Colonic mucosa (tissue), 4 donors: ENCODE results near the gene SPATA13. TPM values are rescaled to one million over a fixed set of nuclear protein-coding genes. Genes with fewer than 3 reads are reported as not detected.
"Not testable (repeated sequence)": the region's sequence is repeated elsewhere in the genome, so short reads cannot be mapped to it uniquely, and the experiment has no call there.

Experiments
- DNase-seq: peaks from one replicate; pipeline ENCODE4 v3.0.0-alpha.2; 2020
- H3K27ac ChIP-seq: fragments of 200-600 bp; one replicate; pipeline ENCODE4 v1.8.0; 2021
- H3K27me3 ChIP-seq: fragments of 200-600 bp; one replicate; pipeline ENCODE4 v1.8.0; 2021
- H3K36me3 ChIP-seq: fragments of 200-600 bp; one replicate; pipeline ENCODE4 v1.8.0; 2021
- H3K4me1 ChIP-seq: fragments of 200-600 bp; one replicate; pipeline ENCODE4 v1.8.0; 2021; ENCODE audit warnings: mild to moderate bottlenecking
- H3K4me3 ChIP-seq: fragments of 200-600 bp; one replicate; pipeline ENCODE4 v1.8.0; 2021
- H3K9ac ChIP-seq, 2 donors: one replicate each; pipeline ENCODE4 v1.7.0; 2013; ENCODE audit warnings: control low read depth in 2 of 2, low read depth in 2 of 2, low read length in 2 of 2
- H3K9me3 ChIP-seq: fragments of 200-600 bp; one replicate; pipeline ENCODE4 v1.8.0; 2021
- CTCF ChIP-seq: fragments of 200-600 bp; IDR thresholded peaks from one replicate; pipeline ENCODE4 v1.8.0; 2022; ENCODE audit warnings: antibody characterized with exemption, mild to moderate bottlenecking
- intact Hi-C: fragments of 100-400 bp; cut with DNase I; formaldehyde crosslinking; loops from one replicate; pipeline ENCODE4 v1.14.1; 2022
- total RNA-seq, 2 donors: library from RNA; stranded (reverse); fragmentation: NEBNext Ultra II Directional in 1 of 2; extraction: Animal tissue kit (Norgen Biotek cat#: 25700) in 1 of 2; gene quantifications; one replicate each; pipeline ENCODE4 v1.2.1, GENCODE V29; 2021
- donor health status: healthy.
- donor health status: DM: no; HTN: no; CAD: no.
- donor health status: DM: no; HTN: no; CAD: no.

Gene SPATA13
- total RNA-seq, 2 donors from 2014 or later: 41.5 to 43.8 TPM

GRCh38 chr13:24308488-24309020, 148.0 kb downstream of the SPATA13 start:
- no peaks in the 10 kb centered on the region for H3K36me3 ChIP-seq
- H3K27ac ChIP-seq: no peak overlapping the region
- no peaks in the 10 kb centered on the region for H3K9me3 ChIP-seq
- intact Hi-C loops: no loop called here
- H3K4me3 ChIP-seq: no peak overlapping the region
- no peak overlapping the region for H3K9ac ChIP-seq
- H3K27me3 ChIP-seq: no peaks in the 10 kb centered on the region
- DNase-seq: no peak
- H3K4me1 ChIP-seq: no peaks in the 10 kb centered on the region
- TF ChIP-seq CTCF: no peak

DNA sequence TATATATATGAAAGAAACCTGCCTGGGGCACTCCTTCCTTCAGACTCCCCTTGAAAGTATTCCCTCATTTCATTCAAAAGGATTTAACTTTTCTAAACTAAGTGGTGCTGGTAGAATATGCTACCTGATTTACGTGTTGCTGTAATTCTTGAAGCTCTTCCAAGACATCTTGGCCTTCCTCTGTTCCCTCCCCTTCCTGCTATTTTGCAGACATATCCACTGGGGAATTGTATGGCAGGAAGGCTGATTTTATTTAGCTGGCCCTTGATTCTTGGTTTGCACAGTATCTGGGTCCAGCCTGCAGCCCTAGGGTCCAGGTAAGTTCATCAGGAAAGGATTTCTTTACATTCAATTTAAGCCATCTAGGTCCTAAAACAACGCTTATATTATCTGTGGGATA, 148.8 kb downstream of the SPATA13 start, which contains the start of gene C1QTNF9:
C1QTNF9 (plus strand) TSS at position 281 of the 400 bp plus-strand sequence. CDS start 6,424 bp downstream, outside the sequence.
- H3K27ac ChIP-seq, H3K9ac ChIP-seq, DNase-seq, H3K27me3 ChIP-seq, intact Hi-C loops, H3K4me3 ChIP-seq, H3K36me3 ChIP-seq, H3K4me1 ChIP-seq, H3K9me3 ChIP-seq: not testable (repeated sequence)

DNA sequence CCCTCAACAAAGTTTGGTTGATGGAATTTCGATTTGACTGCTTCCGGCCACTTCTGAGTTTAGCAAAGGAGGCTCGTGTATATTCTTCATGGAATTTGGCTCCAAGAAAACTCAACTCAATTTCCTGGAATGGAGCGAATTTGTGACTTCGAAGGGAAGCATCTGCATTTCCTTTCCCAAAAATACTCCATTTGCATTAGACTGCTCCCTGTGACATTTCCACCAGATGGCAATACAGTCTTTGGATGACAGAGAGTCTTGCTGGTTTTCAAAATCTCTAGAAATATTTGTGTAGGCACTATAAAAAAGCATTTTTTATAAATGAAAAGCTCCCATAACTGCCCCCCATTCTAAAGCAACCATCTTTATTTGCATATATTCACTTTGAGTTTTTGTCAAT, 152.9 kb downstream of the SPATA13 start:
- no peak overlapping the region for H3K9ac ChIP-seq
- intact Hi-C loops: loop anchor here (10.0 kb wide), 1 partner anchor 241 kb away; no protein-coding TSS in a partner anchor
- H3K4me3 ChIP-seq: no peak overlapping the region

GRCh38 chr13:24317835-24318234, 157.3 kb downstream of the SPATA13 start:
- intact Hi-C loops: loop anchor here (10.0 kb wide), 1 partner anchor 237 kb away; no protein-coding TSS in a partner anchor
- H3K4me1 ChIP-seq, H3K27ac ChIP-seq, H3K27me3 ChIP-seq, H3K4me3 ChIP-seq, DNase-seq, H3K9ac ChIP-seq, H3K36me3 ChIP-seq, H3K9me3 ChIP-seq: not testable (repeated sequence)

More for the DNA sequence above, 152.9 kb downstream of the SPATA13 start:
- Histone ChIP-seq H3K4me1 (no peaks in the 10 kb centered on the region), H3K27ac (no peak overlapping the region), H3K27me3 (no peaks in the 10 kb centered on the region), H3K36me3 (no peaks in the 10 kb centered on the region), H3K9me3 (no peaks in the 10 kb centered on the region)
- no peak for DNase-seq
- TF ChIP-seq CTCF: peak; percentile 11

DNA sequence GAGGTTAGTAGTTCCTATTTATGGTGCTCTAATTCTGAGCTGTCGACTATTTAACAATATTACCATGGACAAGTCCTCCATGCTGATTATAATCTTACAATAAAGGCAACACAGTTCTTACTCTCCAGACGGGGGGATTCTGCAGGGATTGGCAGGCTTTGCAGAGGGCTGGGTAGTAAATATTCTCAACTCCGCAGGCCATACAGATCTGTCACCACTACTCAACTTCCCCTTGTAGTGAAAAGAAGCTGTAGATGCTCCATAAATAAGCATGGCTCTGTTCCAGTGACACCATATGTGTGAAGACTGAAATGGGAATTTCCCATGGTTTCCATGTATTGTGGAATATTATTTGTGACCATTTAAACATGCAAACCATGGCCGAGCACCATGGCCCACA, 158.4 kb downstream of the SPATA13 start:
- not testable (repeated sequence) for H3K27ac ChIP-seq, DNase-seq, H3K27me3 ChIP-seq, H3K36me3 ChIP-seq, H3K9me3 ChIP-seq, H3K9ac ChIP-seq, H3K4me3 ChIP-seq, H3K4me1 ChIP-seq
- intact Hi-C loops: loop anchor here (10.0 kb wide), 1 partner anchor 236 kb away; no protein-coding TSS in a partner anchor

- not testable (repeated sequence) for H3K9ac ChIP-seq, H3K4me3 ChIP-seq, H3K9me3 ChIP-seq, H3K4me1 ChIP-seq, DNase-seq, H3K27ac ChIP-seq, H3K36me3 ChIP-seq, H3K27me3 ChIP-seq
- intact Hi-C loops: loop anchor here (10.0 kb wide), 1 partner anchor 235 kb away; no protein-coding TSS in a partner anchor
These were observed 159.1 kb downstream of the SPATA13 start for GRCh38 chr13:24319641-24320040.

DNA sequence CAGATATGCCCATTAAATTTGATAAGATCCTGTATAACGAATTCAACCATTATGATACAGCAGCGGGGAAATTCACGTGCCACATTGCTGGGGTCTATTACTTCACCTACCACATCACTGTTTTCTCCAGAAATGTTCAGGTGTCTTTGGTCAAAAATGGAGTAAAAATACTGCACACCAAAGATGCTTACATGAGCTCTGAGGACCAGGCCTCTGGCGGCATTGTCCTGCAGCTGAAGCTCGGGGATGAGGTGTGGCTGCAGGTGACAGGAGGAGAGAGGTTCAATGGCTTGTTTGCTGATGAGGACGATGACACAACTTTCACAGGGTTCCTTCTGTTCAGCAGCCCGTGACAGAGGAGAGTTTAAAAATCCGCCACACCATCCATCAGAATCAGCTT, 160.9 kb downstream of the SPATA13 start:
- H3K27ac ChIP-seq, intact Hi-C loops, H3K27me3 ChIP-seq, H3K4me1 ChIP-seq, H3K36me3 ChIP-seq, H3K4me3 ChIP-seq, H3K9ac ChIP-seq, H3K9me3 ChIP-seq, DNase-seq: not testable (repeated sequence)

DNA sequence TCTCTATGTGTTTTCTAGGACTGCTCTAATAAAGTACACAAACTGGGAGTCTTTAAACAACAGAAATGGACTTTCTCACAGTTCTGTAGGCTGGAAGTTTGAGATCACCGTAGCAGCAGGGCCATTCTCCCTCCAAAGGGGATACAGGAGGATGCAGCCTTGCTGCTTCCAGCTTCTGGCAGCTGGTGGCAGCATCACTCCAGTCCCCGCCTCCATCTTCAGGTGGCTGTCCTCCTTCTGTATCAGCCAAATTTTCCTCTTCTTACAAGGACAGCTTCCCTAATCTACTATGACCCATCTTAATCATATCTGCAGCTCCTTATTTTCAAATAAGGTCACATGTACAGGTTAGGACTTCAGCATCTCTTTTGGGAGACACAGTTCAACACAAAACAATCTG, 161.9 kb downstream of the SPATA13 start:
- H3K4me3 ChIP-seq, H3K9ac ChIP-seq, H3K36me3 ChIP-seq, H3K4me1 ChIP-seq, H3K27me3 ChIP-seq, H3K27ac ChIP-seq, H3K9me3 ChIP-seq, intact Hi-C loops, DNase-seq: not testable (repeated sequence)
- TF ChIP-seq CTCF: peak; percentile 45
